KMS-11 (cell line): ENCODE results near the gene TMTC1.

Experiments used
- H2AFZ ChIP-seq: fragments of 200-600 bp; sonication (generic); 2 replicates; pipeline ENCODE4 v1.6.1; 2016; ENCODE audit warnings: antibody characterized with exemption, mixed run types, low read depth
- H3K27ac ChIP-seq: fragments of 200-600 bp; sonication (generic); 2 replicates; pipeline ENCODE4 v1.6.1; 2016; ENCODE audit warnings: mild to moderate bottlenecking, mixed run types
- H3K27me3 ChIP-seq: fragments of 200-600 bp; sonication (generic); 2 replicates; pipeline ENCODE4 v1.6.1; 2017; ENCODE audit warnings: mild to moderate bottlenecking, low read depth, mixed run types, moderate library complexity; ENCODE audit not compliant: insufficient read depth
- H3K36me3 ChIP-seq: fragments of 200-600 bp; sonication (generic); 2 replicates; pipeline ENCODE4 v1.6.1; 2017; ENCODE audit warnings: mild to moderate bottlenecking, mixed run types; ENCODE audit not compliant: insufficient read depth
- H3K4me1 ChIP-seq: fragments of 200-600 bp; sonication (generic); 2 replicates; pipeline ENCODE4 v1.6.1; 2016; ENCODE audit warnings: mild to moderate bottlenecking, low read depth, mixed run types; ENCODE audit not compliant: poor library complexity, severe bottlenecking
- H3K4me2 ChIP-seq: fragments of 200-600 bp; sonication (generic); 2 replicates; pipeline ENCODE4 v1.7.0; 2016; ENCODE audit warnings: mild to moderate bottlenecking, mixed run types
- H3K4me3 ChIP-seq: fragments of 200-600 bp; sonication (generic); IDR thresholded peaks from 2 replicates; pipeline ENCODE4 v1.6.1; 2017; ENCODE audit warnings: low read depth, low read length, mixed read lengths; ENCODE audit not compliant: insufficient read depth
- H3K79me2 ChIP-seq: fragments of 200-600 bp; sonication (generic); 2 replicates; pipeline ENCODE4 v1.6.1; 2016; ENCODE audit warnings: low read depth, mixed run types; ENCODE audit not compliant: insufficient read depth
- H3K9ac ChIP-seq: fragments of 200-600 bp; sonication (generic); 2 replicates; pipeline ENCODE4 v1.6.1; 2016; ENCODE audit warnings: mild to moderate bottlenecking, mixed run types
- H4K20me1 ChIP-seq: fragments of 200-600 bp; sonication (generic); 2 replicates; pipeline ENCODE4 v1.6.1; 2016; ENCODE audit warnings: mild to moderate bottlenecking, mixed run types; ENCODE audit not compliant: insufficient read depth
- TF ChIP-seq, protein P1 (sequence below): fragments of 200-600 bp; sonication (generic); conservative IDR thresholded peaks from 2 replicates; pipeline ENCODE4 v1.6.1; 2017; ENCODE audit warnings: low read depth, mild to moderate bottlenecking, antibody characterized with exemption, low read length, moderate library complexity, mixed read lengths

Gene TMTC1

DNA sequence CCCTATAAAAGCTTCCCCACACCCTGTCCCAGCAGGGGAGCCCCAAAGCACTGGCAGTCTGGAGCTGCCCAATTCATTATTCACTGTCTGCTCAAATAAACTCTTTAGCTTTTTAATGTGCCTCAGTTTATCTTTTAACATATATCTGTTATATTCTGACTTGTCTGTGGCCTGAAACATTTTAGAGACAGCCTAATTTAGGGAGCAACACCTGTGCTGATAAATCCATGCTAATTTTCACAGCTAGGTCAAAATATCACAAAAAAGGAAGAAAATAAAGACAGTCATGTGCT is 32.9 kb downstream of the TMTC1 start:
- peak overlapping the region; percentile 23; the same call in 1 of the 2 replicates for H2AFZ ChIP-seq
- peak overlapping the region; percentile 90 for H3K4me2 ChIP-seq
- H3K4me1 ChIP-seq = peaks cover 52% of the 10 kb centered on the region
- no peak overlapping the region for H3K4me3 ChIP-seq
- H4K20me1 ChIP-seq = no peaks in the 10 kb centered on the region
- H3K79me2 ChIP-seq = 0 out of 2 replicates have a peak, but pooled peaks cover 4% of the 10 kb centered on the region
- H3K9ac ChIP-seq = peak overlapping the region; percentile 38; the same call in 1 of the 2 replicates
- peak overlapping the region; percentile 83 for H3K27ac ChIP-seq
- TF ChIP-seq, protein P1, sequence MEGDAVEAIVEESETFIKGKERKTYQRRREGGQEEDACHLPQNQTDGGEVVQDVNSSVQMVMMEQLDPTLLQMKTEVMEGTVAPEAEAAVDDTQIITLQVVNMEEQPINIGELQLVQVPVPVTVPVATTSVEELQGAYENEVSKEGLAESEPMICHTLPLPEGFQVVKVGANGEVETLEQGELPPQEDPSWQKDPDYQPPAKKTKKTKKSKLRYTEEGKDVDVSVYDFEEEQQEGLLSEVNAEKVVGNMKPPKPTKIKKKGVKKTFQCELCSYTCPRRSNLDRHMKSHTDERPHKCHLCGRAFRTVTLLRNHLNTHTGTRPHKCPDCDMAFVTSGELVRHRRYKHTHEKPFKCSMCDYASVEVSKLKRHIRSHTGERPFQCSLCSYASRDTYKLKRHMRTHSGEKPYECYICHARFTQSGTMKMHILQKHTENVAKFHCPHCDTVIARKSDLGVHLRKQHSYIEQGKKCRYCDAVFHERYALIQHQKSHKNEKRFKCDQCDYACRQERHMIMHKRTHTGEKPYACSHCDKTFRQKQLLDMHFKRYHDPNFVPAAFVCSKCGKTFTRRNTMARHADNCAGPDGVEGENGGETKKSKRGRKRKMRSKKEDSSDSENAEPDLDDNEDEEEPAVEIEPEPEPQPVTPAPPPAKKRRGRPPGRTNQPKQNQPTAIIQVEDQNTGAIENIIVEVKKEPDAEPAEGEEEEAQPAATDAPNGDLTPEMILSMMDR = no peak
- no peaks in the 10 kb centered on the region for H3K27me3 ChIP-seq
- peaks cover 5% of the 10 kb centered on the region; the same call in 1 of the 2 replicates for H3K36me3 ChIP-seq

DNA sequence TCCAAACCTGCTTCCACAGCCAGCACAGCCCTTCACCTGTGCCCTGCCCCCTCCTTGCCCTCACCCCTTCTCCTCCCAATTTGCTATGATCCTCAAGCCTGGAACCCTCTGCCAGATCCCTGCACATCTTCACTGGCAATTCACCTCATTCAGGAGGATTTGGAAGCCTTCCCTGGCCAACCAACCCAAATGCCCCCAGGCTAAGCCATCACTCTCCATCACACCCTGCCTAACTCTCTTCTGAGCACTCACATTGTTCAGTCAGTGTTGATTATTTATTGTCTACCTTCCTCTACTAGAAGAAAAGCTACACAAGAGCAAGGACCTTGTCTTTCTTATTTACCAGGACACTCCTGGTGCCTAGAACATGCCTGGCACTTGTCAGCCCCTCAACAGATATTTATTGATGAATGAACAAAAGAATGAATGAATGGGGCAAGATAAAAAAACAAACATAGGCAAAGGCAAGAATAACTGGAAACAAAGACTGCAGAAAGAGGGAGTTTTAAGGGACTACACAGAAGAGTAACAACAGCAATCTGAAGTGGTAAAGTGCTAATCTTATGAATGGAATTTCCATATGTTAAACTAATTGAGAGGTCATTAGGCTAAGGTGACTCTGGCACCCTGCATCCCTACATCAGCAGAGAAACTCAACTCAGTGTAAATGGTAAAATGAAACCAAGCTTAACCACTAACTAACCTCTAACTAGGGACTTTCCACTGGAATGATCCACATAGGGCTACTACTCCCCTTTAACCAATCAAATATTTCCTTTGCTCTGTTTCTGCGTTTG is 33.4 kb downstream of the TMTC1 start:
- peak overlapping the region; percentile 83 for H3K27ac ChIP-seq
- TF ChIP-seq, protein P1 = no peak
- H3K4me1 ChIP-seq = peaks cover 52% of the 10 kb centered on the region
- 0 out of 2 replicates have a peak, but pooled peaks cover 4% of the 10 kb centered on the region for H3K79me2 ChIP-seq
- no peak overlapping the region; the same call in 1 of the 2 replicates for H3K9ac ChIP-seq
- peaks cover 5% of the 10 kb centered on the region; the same call in 1 of the 2 replicates for H3K36me3 ChIP-seq
- no peaks in the 10 kb centered on the region for H3K27me3 ChIP-seq
- no peaks in the 10 kb centered on the region for H4K20me1 ChIP-seq
- H3K4me2 ChIP-seq = peak overlapping the region; percentile 90
- H2AFZ ChIP-seq = no peak overlapping the region
- no peak overlapping the region for H3K4me3 ChIP-seq

DNA sequence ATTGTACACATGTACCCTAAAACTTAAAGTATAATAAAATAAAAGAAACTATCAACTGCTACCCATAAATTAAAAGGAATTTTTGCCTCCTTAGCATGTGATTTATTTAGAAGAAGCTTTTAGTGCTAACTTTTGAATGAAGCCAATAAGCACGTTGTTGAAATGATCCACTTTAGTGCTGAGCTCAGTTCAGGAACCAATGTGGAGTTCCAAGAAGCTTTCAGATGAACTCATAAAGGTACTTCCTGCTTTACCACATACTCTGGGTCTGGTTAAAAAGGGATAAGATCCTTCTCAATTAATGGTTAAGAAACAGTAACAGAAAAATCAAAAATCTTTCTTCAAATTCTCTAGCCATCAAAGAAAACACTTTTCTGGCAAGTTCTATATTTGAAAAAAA is 39.4 kb downstream of the TMTC1 start:
- H3K4me2 ChIP-seq = no peak overlapping the region
- no peaks in the 10 kb centered on the region for H3K79me2 ChIP-seq
- H3K27ac ChIP-seq = no peak overlapping the region
- H2AFZ ChIP-seq = no peak overlapping the region
- H3K4me1 ChIP-seq = peaks cover 9% of the 10 kb centered on the region
- H3K9ac ChIP-seq = no peak overlapping the region
- no peak overlapping the region for H3K4me3 ChIP-seq
- TF ChIP-seq, protein P1 = no peak
- H3K36me3 ChIP-seq = no peaks in the 10 kb centered on the region
- no peaks in the 10 kb centered on the region for H4K20me1 ChIP-seq
- no peaks in the 10 kb centered on the region for H3K27me3 ChIP-seq

DNA sequence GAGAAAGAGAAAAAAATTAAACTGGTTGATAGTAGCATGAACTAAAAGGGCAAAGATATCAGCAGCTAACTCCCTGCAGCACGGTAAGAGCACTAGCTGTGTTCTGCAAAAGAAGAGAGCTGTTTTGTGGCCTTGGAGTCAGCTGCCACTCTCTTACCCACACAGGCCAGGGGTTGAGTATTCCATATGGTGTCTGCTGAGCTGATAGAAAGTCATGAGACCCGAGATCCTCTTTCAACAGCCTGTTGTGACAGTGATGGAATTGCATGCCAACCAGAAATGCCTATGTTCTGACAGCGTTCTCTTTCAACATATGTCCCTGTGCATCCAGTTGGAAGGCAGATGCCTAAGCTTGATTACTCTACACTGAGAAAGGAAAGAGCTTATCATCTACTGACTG is 39.9 kb downstream of the TMTC1 start:
- TF ChIP-seq, protein P1 = no peak
- peaks cover 3% of the 10 kb centered on the region for H3K4me1 ChIP-seq
- no peaks in the 10 kb centered on the region for H4K20me1 ChIP-seq
- H3K4me2 ChIP-seq = no peak overlapping the region
- H3K9ac ChIP-seq = no peak overlapping the region
- H3K79me2 ChIP-seq = no peaks in the 10 kb centered on the region
- no peak overlapping the region for H2AFZ ChIP-seq
- H3K27me3 ChIP-seq = no peaks in the 10 kb centered on the region
- H3K27ac ChIP-seq = no peak overlapping the region
- no peak overlapping the region for H3K4me3 ChIP-seq
- H3K36me3 ChIP-seq = no peaks in the 10 kb centered on the region
